IMR-90 (cell line): Measurements from ENCODE around the gene XPA. TPM values are rescaled to one million over a fixed set of nuclear protein-coding genes. Genes with fewer than 3 reads are reported as not detected.

Experiments used
- ATAC-seq: fragments of 200-7000 bp; cut with Tn5 transposase; 2 replicates; pipeline ENCODE4 v1.9.1; 2020; ENCODE audit warnings: low read depth, mild to moderate bottlenecking, moderate library complexity
- BruUV-seq: library from RNA; stranded (reverse); fragments of 400-500 nt; replicated peaks from 2 replicates; lab custom pipeline; 2021; lab: Mats Ljungman, UMichigan
- CTCF ChIA-PET: fragments of 300-600 bp; formaldehyde crosslinking; extraction: SDS; loops from one replicate; lab custom pipeline; 2021; ENCODE audit warnings: antibody characterized with exemption; lab: Yijun Ruan, JAX
- POLR2A ChIA-PET: fragments of 300-600 bp; sonication (Branson Sonifier 250); formaldehyde crosslinking; loops from one replicate; lab custom pipeline; 2022; ENCODE audit warnings: antibody characterized with exemption; ENCODE audit not compliant: unreplicated experiment; lab: Charles Lee
- DNase-seq: peaks from one replicate; pipeline ENCODE4 v3.0.0; 2013
- H2AFZ ChIP-seq: replicated peaks from 2 replicates; pipeline ENCODE3; 2013; ENCODE audit warnings: low read length, mild to moderate bottlenecking; ENCODE audit not compliant: poor library complexity
- H2AK5ac ChIP-seq: 2 replicates; pipeline ENCODE4 v1.6.1; 2013; ENCODE audit warnings: low read depth, low read length, inconsistent platforms
- H2AK9ac ChIP-seq: replicated peaks from 2 replicates; pipeline ENCODE3; 2013; ENCODE audit warnings: mild to moderate bottlenecking, low read depth, low read length, moderate library complexity; ENCODE audit not compliant: poor library complexity
- H2BK120ac ChIP-seq: 2 replicates; pipeline ENCODE4 v1.6.1; 2013; ENCODE audit warnings: low read depth, low read length, inconsistent platforms
- H2BK15ac ChIP-seq: 3 replicates; pipeline ENCODE4 v1.6.1; 2013; ENCODE audit warnings: low read depth, low read length, inconsistent platforms
- H2BK20ac ChIP-seq: 2 replicates; pipeline ENCODE4 v1.6.1; 2013; ENCODE audit warnings: low read depth, mild to moderate bottlenecking, inconsistent platforms, low read length, moderate library complexity
- H2BK5ac ChIP-seq: 2 replicates; pipeline ENCODE4 v1.6.1; 2013; ENCODE audit warnings: mild to moderate bottlenecking, low read depth, low read length, inconsistent platforms; ENCODE audit not compliant: poor library complexity, severe bottlenecking
- H3K14ac ChIP-seq: replicated peaks from 2 replicates; pipeline ENCODE4 v1.6.1; 2013; ENCODE audit warnings: low read depth, low read length, inconsistent platforms
- H3K18ac ChIP-seq: 2 replicates; pipeline ENCODE4 v1.6.1; 2013; ENCODE audit warnings: low read depth, low read length, control low read depth
- H3K23ac ChIP-seq: 2 replicates; pipeline ENCODE4 v1.6.1; 2013; ENCODE audit warnings: low read depth, low read length, inconsistent platforms
- H3K27ac ChIP-seq: 2 replicates; pipeline ENCODE4 v1.5.1; 2013; ENCODE audit warnings: mild to moderate bottlenecking, control low read depth, low read length; ENCODE audit not compliant: insufficient read depth
- H3K27me3 ChIP-seq: 2 replicates; pipeline ENCODE4 v1.6.1; 2013; ENCODE audit warnings: low read length; ENCODE audit not compliant: control insufficient read depth, insufficient read depth
- H3K36me3 ChIP-seq: 2 replicates; pipeline ENCODE4 v1.6.1; 2013; ENCODE audit warnings: low read length, mixed read lengths; ENCODE audit not compliant: control insufficient read depth, insufficient read depth
- H3K4ac ChIP-seq: 2 replicates; pipeline ENCODE4 v1.6.1; 2013; ENCODE audit warnings: low read depth, low read length, inconsistent platforms
- H3K4me1 ChIP-seq: 2 replicates; pipeline ENCODE4 v1.6.1; 2013; ENCODE audit warnings: low read length, mixed read lengths; ENCODE audit not compliant: control insufficient read depth, insufficient read depth
- H3K4me2 ChIP-seq: 2 replicates; pipeline ENCODE4 v1.6.1; 2013; ENCODE audit warnings: low read depth, mild to moderate bottlenecking, control low read depth, low read length, moderate library complexity
- H3K4me3 ChIP-seq: 2 replicates; pipeline ENCODE4 v1.5.1; 2013; ENCODE audit warnings: low read depth, mild to moderate bottlenecking, control low read depth, low read length, moderate library complexity; ENCODE audit not compliant: insufficient read depth
- H3K56ac ChIP-seq: 2 replicates; pipeline ENCODE4 v1.6.1; 2013; ENCODE audit warnings: low read length, inconsistent platforms; ENCODE audit not compliant: insufficient read depth; ENCODE audit errors: extremely low read depth
- H3K79me1 ChIP-seq, 2 experiments: 2 replicates each; pipeline ENCODE4 v1.6.1; 2013; ENCODE audit warnings: low read length in 2 of 2, inconsistent platforms in 1 of 2, low read depth in 1 of 2
- H3K9ac ChIP-seq: 2 replicates; pipeline ENCODE4 v1.6.1; 2013; ENCODE audit warnings: low read depth, low read length, control low read depth
- H3K9me1 ChIP-seq: 2 replicates; pipeline ENCODE4 v1.6.1; 2013; ENCODE audit warnings: low read length, inconsistent platforms; ENCODE audit not compliant: insufficient read depth
- H3K9me3 ChIP-seq: 2 replicates; pipeline ENCODE4 v1.6.1; 2013; ENCODE audit warnings: low read length; ENCODE audit not compliant: control insufficient read depth, insufficient read depth
- H4K20me1 ChIP-seq: 2 replicates; pipeline ENCODE4 v1.6.1; 2013; ENCODE audit warnings: low read length, inconsistent platforms; ENCODE audit not compliant: insufficient read depth
- H4K5ac ChIP-seq: 2 replicates; pipeline ENCODE4 v1.6.1; 2013; ENCODE audit warnings: mild to moderate bottlenecking, low read depth, low read length, control low read depth
- H4K8ac ChIP-seq, 2 experiments: 2 replicates each; pipeline ENCODE4 v1.6.1; 2013; ENCODE audit warnings: low read depth in 2 of 2, low read length in 2 of 2, control low read depth in 1 of 2, inconsistent platforms in 1 of 2
- H4K91ac ChIP-seq: 2 replicates; pipeline ENCODE4 v1.6.1; 2013; ENCODE audit warnings: low read depth, low read length, inconsistent platforms; ENCODE audit not compliant: insufficient read depth
- BHLHE40 ChIP-seq: fragments of 150-350 bp; IDR thresholded peaks from 2 replicates; pipeline ENCODE4 v1.6.1; 2016; ENCODE audit warnings: mild to moderate bottlenecking, low read depth, low read length
- CHD1 ChIP-seq: IDR thresholded peaks from 2 replicates; pipeline ENCODE4 v1.6.1; 2012; ENCODE audit warnings: low read depth, low read length, improper control_type of control experiment
- CTCF ChIP-seq: conservative IDR thresholded peaks from 2 replicates; pipeline ENCODE4 v1.5.1; 2012; ENCODE audit warnings: mild to moderate bottlenecking, low read depth, low read length, improper control_type of control experiment
- ELK1 ChIP-seq: fragments of 150-350 bp; IDR thresholded peaks from 2 replicates; pipeline ENCODE4 v1.6.1; 2016; ENCODE audit warnings: low read depth, mild to moderate bottlenecking, low read length, moderate library complexity, borderline replicate concordance
- FOS ChIP-seq: fragments of 150-350 bp; IDR thresholded peaks from 2 replicates; pipeline ENCODE4 v1.6.1; 2016; ENCODE audit warnings: low read depth, low read length
- MAFK ChIP-seq: IDR thresholded peaks from 2 replicates; pipeline ENCODE4 v1.6.1; 2012; ENCODE audit warnings: low read depth, low read length, improper control_type of control experiment
- MAZ ChIP-seq: IDR thresholded peaks from 2 replicates; pipeline ENCODE4 v1.6.1; 2012; ENCODE audit warnings: low read depth, mild to moderate bottlenecking, low read length, improper control_type of control experiment, moderate library complexity, borderline replicate concordance
- NFE2L2 ChIP-seq: fragments of 150-350 bp; IDR thresholded peaks from 2 replicates; pipeline ENCODE4 v1.6.1; 2016; ENCODE audit warnings: low read depth, mild to moderate bottlenecking, low read length
- POLR2A ChIP-seq: IDR thresholded peaks from 2 replicates; pipeline ENCODE4 v1.6.1; 2012; ENCODE audit warnings: mild to moderate bottlenecking, low read depth, low read length
- RAD21 ChIP-seq: IDR thresholded peaks from 2 replicates; pipeline ENCODE4 v1.6.1; 2012; ENCODE audit warnings: low read length, improper control_type of control experiment
- RCOR1 ChIP-seq: IDR thresholded peaks from 2 replicates; pipeline ENCODE4 v1.6.1; 2012; ENCODE audit warnings: mild to moderate bottlenecking, low read length, improper control_type of control experiment; ENCODE audit not compliant: insufficient replicate concordance
- RFX5 ChIP-seq: IDR thresholded peaks from 2 replicates; pipeline ENCODE4 v1.8.0; 2012; ENCODE audit warnings: low read depth, mild to moderate bottlenecking, low read length, moderate library complexity
- SMC3 ChIP-seq: fragments of 150-350 bp; IDR thresholded peaks from 2 replicates; pipeline ENCODE4 v1.6.1; 2016; ENCODE audit warnings: low read depth, mild to moderate bottlenecking, antibody characterized with exemption, low read length, moderate library complexity
- USF2 ChIP-seq: fragments of 150-350 bp; IDR thresholded peaks from 2 replicates; pipeline ENCODE4 v1.6.1; 2017; ENCODE audit warnings: mild to moderate bottlenecking, antibody characterized with exemption, low read length, low read depth
- WGBS, 2 experiments: methylation state at CpG; one replicate each; pipeline versions ENCODE4 v1.1.5 to v1.1.7; 2013; ENCODE audit warnings: missing lambda C conversion rate in 2 of 2; ENCODE audit not compliant: insufficient read length in 1 of 2; ENCODE audit errors: extremely low coverage in 2 of 2; 5-methylcytosine and 5-hydroxymethylcytosine counted together
- dilution Hi-C: fragments of 300-500 bp; cut with HindIII; formaldehyde crosslinking; loops from one replicate; pipeline ENCODE4 v1.14.3; 2018; ENCODE audit warnings: low sequenced_read_pairs; ENCODE audit not compliant: unreplicated experiment
- in situ Hi-C: fragments of 300-500 bp; cut with MboI; formaldehyde crosslinking; loops from 3 replicates; pipeline ENCODE4 v1.14.3; 2019; ENCODE audit warnings: low sequenced_read_pairs, inconsistent platforms, mixed read lengths
- intact Hi-C: fragments of 100-400 bp; cut with micrococcal nuclease; formaldehyde crosslinking; loops from 2 replicates; pipeline ENCODE4 v1.10.0; 2022
- polyA plus RNA-seq, 3 experiments: library from polyadenylated mRNA; depleted of rRNA; stranded (reverse); fragments of >200 nt; gene quantifications; 2 replicates each; pipeline ENCODE4 v1.2.3, GENCODE V29; 2012; ENCODE audit warnings: low replicate concordance in 1 of 3
- total RNA-seq: library from RNA; depleted of rRNA; stranded (reverse); fragments of >200 nt; gene quantifications from 2 replicates; pipeline ENCODE4 v1.2.3, GENCODE V29; 2012

XPA gene
- total and polyA plus RNA-seq, 2 of the 4 experiments (the other 2 are of a cell fraction), result 1.4 to 2.2 TPM

- H3K9ac ChIP-seq, result no peak overlapping the region
- CTCF ChIA-PET, result no interaction called here
- H3K4me1 ChIP-seq, result no peaks in the 10 kb centered on the region; the same call in 1 of the 2 replicates
- no peak overlapping the region for H3K27ac ChIP-seq
- H3K79me1 ChIP-seq, result no peaks in the 10 kb centered on the region
- no peak overlapping the region for H4K8ac ChIP-seq
- H3K14ac ChIP-seq, result no peak overlapping the region
- in situ Hi-C loops, result no loop called here
- H2AFZ ChIP-seq, result no peak overlapping the region
- intact Hi-C loops, result loop anchor here (10.0 kb wide), 1 partner anchor 547 kb away; no protein-coding TSS in a partner anchor
- H3K27me3 ChIP-seq, result peaks cover 9% of the 10 kb centered on the region
- H2BK15ac ChIP-seq, result no peak overlapping the region
- no peaks in the 10 kb centered on the region for H4K20me1 ChIP-seq
- no peaks in the 10 kb centered on the region for H3K36me3 ChIP-seq
- peaks cover 3% of the 10 kb centered on the region; the same call in 1 of the 2 replicates for H3K9me1 ChIP-seq
- no peak overlapping the region for H4K91ac ChIP-seq
- no peak overlapping the region for H3K4ac ChIP-seq
- H3K23ac ChIP-seq, result no peak overlapping the region
- DNase-seq (no peak), ATAC-seq (no peak)
- TF ChIP-seq MAFK (no peak), CHD1 (no peak), USF2 (no peak), ELK1 (no peak), SMC3 (no peak), CTCF (no peak), MAZ (no peak), RCOR1 (no peak), RFX5 (no peak), RAD21 (no peak), FOS (no peak), NFE2L2 (no peak), POLR2A (no peak), BHLHE40 (no peak)
- no peak overlapping the region for H2BK20ac ChIP-seq
- H2BK120ac ChIP-seq, result no peak overlapping the region
- dilution Hi-C loops, result no loop called here
- WGBS, 2 experiments, result no CpG with 5 or more reads among the region's 3 CpGs
- POLR2A ChIA-PET, result no interaction called here
- no TSS peak for BruUV-seq
- H4K5ac ChIP-seq, result no peak overlapping the region
- H2AK9ac ChIP-seq, result no peak overlapping the region
- no peak overlapping the region for H2AK5ac ChIP-seq
- no peak overlapping the region for H3K4me2 ChIP-seq
- no peak overlapping the region for H3K4me3 ChIP-seq
- no peak overlapping the region for H2BK5ac ChIP-seq
- H3K56ac ChIP-seq, result no peak overlapping the region
- H3K18ac ChIP-seq, result no peak overlapping the region
- peaks cover 4% of the 10 kb centered on the region for H3K9me3 ChIP-seq
Observed at GRCh38 chr9:97717866-97718265, 20.7 kb upstream of the XPA start.
